D721Med (cell line): ENCODE data around the gene ADGRL3.
"Not testable (repeated sequence)": the region's sequence is repeated elsewhere in the genome, so short reads cannot be mapped to it uniquely, and the experiment has no call there.

Experiments
- DNase-seq: peaks from one replicate; pipeline ENCODE4 v3.0.0; 2011; ENCODE audit warnings: low spot score; ENCODE audit not compliant: insufficient read length
- FAIRE-seq: peaks from 2 replicates; lab custom pipeline; 2011; peaks lifted over from hg19 to GRCh38; lab: Jason Lieb, UNC
- TF ChIP-seq, protein P1 (sequence below): IDR thresholded peaks from 2 replicates; pipeline ENCODE4 v1.5.1; 2012; ENCODE audit warnings: mild to moderate bottlenecking, control low read depth; ENCODE audit not compliant: insufficient read depth; ENCODE audit errors: missing control alignments

Gene ADGRL3

DNA sequence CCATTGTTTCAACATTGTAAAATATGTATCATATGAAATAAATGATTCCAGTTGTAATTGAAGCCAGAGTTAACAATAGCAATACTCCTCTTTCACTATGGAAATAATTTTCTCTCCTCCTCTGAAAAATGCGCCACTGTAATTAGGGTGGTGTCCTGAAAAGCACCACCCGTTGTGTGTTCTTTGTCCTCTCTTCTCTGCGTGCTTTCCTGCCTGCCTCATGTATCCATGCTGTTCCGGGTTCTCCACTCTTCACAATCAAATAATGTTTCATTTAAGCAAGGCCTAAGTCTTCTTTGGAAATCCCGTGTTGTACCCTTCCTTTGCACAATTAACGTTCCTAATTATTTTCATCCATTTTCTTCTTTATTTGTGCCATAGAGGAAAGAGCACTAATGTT is 293.3 kb downstream of the ADGRL3 start:
- DNase-seq (no peak), FAIRE-seq (no peak)
- TF ChIP-seq, protein P1, sequence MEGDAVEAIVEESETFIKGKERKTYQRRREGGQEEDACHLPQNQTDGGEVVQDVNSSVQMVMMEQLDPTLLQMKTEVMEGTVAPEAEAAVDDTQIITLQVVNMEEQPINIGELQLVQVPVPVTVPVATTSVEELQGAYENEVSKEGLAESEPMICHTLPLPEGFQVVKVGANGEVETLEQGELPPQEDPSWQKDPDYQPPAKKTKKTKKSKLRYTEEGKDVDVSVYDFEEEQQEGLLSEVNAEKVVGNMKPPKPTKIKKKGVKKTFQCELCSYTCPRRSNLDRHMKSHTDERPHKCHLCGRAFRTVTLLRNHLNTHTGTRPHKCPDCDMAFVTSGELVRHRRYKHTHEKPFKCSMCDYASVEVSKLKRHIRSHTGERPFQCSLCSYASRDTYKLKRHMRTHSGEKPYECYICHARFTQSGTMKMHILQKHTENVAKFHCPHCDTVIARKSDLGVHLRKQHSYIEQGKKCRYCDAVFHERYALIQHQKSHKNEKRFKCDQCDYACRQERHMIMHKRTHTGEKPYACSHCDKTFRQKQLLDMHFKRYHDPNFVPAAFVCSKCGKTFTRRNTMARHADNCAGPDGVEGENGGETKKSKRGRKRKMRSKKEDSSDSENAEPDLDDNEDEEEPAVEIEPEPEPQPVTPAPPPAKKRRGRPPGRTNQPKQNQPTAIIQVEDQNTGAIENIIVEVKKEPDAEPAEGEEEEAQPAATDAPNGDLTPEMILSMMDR, result no peak

DNA sequence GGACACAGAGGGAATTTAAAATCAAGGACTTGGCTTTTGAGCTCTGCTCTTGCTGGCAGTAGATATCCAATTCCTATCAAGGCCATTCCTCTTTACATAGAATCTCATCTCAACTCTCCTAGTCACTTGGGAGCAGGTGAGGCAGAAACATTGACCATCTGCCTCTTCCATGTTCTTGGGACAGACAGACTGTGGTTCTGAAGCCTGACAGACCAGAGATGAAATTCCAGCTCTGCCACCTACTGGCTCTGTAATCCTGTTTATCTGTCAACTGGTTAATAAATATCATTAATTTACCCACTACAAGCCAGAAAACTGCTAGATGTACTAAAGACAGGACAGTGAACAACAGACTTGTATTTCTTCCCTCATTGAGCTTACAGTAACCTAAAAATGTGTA is 300.8 kb downstream of the ADGRL3 start:
- no peak for FAIRE-seq
- TF ChIP-seq, protein P1, result peak; percentile 23
- no peak for DNase-seq

DNA sequence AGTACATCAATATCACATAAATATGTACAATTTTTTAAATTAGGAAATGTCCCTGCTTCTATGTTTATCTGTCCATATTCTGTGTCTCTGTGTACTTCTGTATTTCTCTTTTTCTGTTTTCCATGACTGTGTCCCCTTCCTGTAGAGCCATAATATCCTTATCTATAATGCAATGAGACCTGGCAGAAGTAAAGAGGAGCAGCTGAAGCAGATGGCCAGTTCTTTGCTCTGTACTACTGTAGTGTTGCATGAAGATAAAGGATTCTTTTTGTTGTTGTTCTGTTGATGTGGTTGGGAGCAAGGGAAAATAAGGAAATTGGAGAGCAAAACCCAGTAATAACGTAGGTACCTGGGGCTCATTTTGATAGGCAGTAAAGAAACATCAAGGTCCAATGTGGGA is 301.7 kb downstream of the ADGRL3 start:
- no peak for DNase-seq
- TF ChIP-seq, protein P1, result no peak
- FAIRE-seq, result no peak

DNA sequence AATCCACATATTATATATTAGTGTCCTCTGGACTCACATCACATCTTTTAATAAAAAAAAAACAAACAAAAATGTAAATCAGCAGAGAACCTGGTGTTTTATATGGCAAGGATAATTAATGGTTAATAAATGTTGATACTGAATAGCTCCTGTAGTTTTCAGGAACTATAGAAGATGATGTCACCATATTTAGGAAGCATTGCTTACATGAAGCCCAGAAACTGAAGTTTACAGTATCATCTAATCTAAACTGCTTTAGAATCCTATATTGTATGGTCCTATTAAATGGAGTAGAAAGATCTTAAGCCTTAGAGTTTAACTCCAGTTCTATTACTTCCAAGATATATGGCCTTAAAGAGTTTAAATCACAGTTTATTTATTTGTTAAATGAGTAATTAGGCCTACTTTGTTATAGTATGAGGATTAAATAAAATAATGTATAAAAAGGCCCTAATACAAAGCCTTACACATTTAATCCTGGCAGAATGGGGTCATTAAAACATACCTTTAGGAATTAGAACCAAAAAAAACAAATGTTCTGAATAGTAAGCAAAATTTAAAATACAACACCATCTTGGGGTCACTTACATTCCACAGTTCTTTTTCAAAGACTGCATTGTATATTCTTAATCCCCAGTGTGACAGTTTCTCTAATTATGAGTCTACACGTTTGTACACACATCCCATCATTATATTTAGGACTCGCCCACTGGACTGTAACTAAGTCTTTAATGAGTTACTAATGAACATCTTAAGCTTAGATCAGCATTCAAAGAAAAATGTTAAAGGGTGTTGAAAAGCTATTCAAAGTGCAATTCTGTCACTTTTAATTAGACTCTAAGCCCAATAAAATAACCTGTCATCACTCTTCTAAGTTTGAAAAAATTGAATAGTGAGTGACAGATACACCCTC is 305.9 kb downstream of the ADGRL3 start:
- TF ChIP-seq, protein P1, result no peak
- FAIRE-seq, result peak; percentile 84
- DNase-seq, result no peak

DNA sequence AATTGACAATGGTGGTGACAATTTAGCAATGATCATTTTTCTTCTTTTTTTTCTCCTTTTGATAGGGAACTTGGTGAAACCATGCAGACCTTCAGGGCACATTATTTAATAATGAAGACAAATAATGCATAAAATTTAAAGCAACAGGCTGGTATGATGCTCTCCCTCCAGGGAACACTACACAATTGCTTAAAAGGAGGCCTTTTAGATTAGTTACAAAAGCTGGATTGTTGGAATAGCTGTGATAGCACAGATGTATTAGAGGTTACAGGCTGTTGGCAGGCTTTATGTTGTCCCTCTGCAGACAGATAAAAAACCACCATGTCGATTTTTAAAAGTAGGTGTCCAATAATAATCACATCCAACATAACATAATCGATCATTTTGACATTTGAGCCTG is 307.0 kb downstream of the ADGRL3 start:
- no peak for FAIRE-seq
- TF ChIP-seq, protein P1, result no peak
- no peak for DNase-seq

DNA sequence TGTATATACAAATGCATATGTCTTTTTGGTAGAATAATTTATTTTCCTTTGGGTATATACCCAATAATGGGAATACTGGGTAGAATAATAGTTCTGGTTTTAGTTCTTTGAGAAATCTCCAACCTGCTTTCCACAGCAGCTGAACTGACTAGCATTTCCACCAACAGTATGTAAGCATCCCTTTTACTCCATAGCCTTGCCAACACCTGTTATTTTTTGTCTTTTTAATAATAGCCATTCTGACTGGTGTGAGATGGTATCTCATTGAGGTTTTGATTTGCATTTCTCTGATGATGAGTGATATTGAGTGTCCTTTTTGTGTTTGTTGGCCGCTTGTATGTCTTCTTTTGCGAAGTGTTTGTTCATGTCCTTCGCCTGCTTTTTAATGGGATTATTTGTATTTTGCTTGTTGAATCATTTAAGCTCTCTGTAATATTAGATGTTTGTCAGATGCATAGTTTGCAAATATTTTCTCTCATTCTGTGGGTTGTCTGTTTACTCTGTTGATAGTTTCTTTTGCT is 309.7 kb downstream of the ADGRL3 start:
- DNase-seq, FAIRE-seq: not testable (repeated sequence)

DNA sequence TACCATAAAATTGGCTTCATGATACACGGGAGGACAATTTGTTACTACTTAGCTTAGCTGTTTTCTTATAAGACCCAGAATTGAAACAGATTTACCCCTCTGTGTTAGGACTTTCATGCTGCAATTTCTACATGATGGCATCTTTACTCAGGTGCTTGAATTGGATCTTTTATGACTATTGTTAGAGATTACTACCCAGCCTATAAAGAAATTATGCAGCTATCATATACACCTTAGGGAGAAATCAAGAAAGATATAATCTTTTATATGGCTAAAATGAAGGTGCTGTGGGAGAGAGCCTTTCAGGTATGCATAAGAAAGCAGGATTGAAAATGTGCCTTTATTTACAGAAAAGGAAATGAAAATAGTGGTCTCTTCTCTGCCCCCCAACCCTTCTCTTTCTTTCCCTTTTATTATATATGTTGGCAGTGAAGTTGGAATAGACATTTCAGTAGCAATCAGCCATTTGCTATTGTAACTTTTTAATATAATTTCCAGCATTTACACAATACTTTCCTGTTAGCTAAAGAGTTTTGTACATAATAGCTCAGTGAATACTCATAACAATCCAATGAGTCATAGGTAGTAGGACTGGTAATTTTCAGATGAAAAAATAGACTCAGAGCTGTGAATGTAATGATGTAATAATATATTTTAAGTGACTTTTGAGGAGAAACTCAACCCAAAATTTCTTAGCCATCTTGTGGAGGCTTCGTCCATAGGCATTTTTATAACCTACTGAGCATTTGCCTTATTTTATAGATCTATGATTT is 311.8 kb downstream of the ADGRL3 start:
- TF ChIP-seq, protein P1, result no peak
- FAIRE-seq (no peak), DNase-seq (no peak)
